Body of pancreas (tissue), 4 donors: ENCODE measurements around the gene PKP1.

ENCODE experiments used
- POLR2A ChIP-seq, 3 donors: fragments of 450-650 bp; IDR thresholded peaks; one replicate each; pipeline ENCODE4 v1.6.1; 2016; ENCODE audit warnings: antibody characterized with exemption in 3 of 3, mild to moderate bottlenecking in 2 of 3
- TF ChIP-seq, protein P1 (sequence below), 7 experiments: fragments of 450-650 bp in 4 of 7; fragments of 200-600 bp in 3 of 7; sonication (generic) in 3 of 7; IDR thresholded peaks; one replicate each; pipeline ENCODE4 v1.5.1; 2016 to 2019; ENCODE audit warnings: antibody characterized with exemption in 7 of 7

DNA sequence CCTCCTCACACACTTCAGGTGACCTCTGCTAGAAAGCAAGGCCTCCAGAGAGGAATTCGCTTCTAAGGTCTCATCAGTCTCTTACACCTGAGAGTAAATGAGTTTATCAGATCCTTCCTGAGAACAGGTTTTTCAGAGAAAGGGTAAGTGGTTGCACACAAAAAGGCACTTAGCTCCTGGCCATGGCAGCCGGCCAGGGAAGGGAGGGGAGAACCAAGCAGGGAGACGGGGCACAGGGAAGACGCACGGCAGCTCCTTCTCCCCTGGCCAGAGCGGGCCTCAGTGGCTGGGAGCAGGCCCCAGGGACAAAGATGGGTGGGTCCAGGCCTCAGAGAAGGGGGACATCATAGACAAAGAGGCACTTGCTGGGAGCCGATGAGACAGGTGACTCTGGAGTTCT lies 97.8 kb downstream of the PKP1 start:
- no peak for TF ChIP-seq POLR2A (IDR thresholded peaks at IDR 0.05)
- TF ChIP-seq, protein P1, sequence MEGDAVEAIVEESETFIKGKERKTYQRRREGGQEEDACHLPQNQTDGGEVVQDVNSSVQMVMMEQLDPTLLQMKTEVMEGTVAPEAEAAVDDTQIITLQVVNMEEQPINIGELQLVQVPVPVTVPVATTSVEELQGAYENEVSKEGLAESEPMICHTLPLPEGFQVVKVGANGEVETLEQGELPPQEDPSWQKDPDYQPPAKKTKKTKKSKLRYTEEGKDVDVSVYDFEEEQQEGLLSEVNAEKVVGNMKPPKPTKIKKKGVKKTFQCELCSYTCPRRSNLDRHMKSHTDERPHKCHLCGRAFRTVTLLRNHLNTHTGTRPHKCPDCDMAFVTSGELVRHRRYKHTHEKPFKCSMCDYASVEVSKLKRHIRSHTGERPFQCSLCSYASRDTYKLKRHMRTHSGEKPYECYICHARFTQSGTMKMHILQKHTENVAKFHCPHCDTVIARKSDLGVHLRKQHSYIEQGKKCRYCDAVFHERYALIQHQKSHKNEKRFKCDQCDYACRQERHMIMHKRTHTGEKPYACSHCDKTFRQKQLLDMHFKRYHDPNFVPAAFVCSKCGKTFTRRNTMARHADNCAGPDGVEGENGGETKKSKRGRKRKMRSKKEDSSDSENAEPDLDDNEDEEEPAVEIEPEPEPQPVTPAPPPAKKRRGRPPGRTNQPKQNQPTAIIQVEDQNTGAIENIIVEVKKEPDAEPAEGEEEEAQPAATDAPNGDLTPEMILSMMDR (IDR thresholded peaks at IDR 0.05): no peak
